ENCODE results near the gene CMTM7. TPM values are rescaled to one million over a fixed set of nuclear protein-coding genes. Genes with fewer than 3 reads are reported as not detected.

The CMTM7 gene
- total and polyA plus RNA-seq, 9 of the 15 experiments (the other 6 are each of a cell fraction or from before 2014, with no cell fraction given) = 0.03 to 1.6 (median 0.42) TPM; not detected in 4

DNA sequence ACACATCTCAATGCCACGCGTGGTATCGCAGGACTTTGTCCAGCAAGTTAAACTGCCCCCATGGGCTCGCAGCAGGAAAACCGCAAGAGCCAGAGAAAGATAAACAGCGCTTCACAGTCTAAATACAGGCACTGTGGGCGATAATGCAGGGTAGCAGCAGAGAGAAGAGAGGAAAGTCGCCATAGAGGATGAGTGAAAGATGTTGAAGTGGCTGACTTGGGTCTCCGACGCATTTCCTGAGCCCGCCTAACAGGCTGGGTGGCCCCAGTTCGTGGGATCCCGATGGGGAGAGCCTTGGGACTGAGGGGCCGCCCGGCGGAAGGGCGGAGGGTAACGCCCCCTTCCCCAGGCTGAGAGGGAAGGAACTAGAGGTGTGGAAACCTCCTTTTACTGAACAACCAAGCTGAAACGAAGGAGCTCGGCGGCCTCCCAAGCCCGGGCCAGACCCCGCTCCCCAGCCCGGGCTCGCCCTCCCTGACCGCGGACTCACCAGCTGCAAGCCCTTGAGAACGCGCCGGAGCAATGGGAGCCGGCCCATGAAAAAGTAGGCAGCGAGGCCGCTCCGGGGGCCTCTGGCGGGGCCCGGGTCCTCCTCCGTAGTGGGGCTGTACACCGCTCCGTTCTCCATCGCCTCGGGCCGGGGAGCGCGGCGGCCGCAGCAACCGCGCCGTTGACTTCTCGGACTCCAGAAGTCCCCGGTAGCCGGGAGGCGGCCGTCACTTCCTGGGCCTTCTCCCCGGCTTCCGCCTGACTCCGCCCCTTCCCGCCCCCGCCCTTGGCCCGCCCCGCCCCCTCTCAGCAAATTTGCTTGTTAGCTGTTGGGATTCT, 110.7 kb downstream of the CMTM7 start, which contains the start of gene CMTM6 (continued):
- TF ChIP-seq, protein P1, sequence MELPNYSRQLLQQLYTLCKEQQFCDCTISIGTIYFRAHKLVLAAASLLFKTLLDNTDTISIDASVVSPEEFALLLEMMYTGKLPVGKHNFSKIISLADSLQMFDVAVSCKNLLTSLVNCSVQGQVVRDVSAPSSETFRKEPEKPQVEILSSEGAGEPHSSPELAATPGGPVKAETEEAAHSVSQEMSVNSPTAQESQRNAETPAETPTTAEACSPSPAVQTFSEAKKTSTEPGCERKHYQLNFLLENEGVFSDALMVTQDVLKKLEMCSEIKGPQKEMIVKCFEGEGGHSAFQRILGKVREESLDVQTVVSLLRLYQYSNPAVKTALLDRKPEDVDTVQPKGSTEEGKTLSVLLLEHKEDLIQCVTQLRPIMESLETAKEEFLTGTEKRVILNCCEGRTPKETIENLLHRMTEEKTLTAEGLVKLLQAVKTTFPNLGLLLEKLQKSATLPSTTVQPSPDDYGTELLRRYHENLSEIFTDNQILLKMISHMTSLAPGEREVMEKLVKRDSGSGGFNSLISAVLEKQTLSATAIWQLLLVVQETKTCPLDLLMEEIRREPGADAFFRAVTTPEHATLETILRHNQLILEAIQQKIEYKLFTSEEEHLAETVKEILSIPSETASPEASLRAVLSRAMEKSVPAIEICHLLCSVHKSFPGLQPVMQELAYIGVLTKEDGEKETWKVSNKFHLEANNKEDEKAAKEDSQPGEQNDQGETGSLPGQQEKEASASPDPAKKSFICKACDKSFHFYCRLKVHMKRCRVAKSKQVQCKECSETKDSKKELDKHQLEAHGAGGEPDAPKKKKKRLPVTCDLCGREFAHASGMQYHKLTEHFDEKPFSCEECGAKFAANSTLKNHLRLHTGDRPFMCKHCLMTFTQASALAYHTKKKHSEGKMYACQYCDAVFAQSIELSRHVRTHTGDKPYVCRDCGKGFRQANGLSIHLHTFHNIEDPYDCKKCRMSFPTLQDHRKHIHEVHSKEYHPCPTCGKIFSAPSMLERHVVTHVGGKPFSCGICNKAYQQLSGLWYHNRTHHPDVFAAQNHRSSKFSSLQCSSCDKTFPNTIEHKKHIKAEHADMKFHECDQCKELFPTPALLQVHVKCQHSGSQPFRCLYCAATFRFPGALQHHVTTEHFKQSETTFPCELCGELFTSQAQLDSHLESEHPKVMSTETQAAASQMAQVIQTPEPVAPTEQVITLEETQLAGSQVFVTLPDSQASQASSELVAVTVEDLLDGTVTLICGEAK (IDR thresholded peaks at IDR 0.05) = peak; percentile 59; the same call in 1 of the 2 replicates
- TF ChIP-seq, protein P1 (CRISPR knock-in tag; IDR thresholded peaks at IDR 0.05) = no peak
- TF ChIP-seq FOXJ3 (CRISPR knock-in tag; IDR thresholded peaks at IDR 0.05) (no peak), HDAC2 (IDR thresholded peaks at IDR 0.05) (peak; percentile 84)
- TF ChIP-seq, protein P2, sequence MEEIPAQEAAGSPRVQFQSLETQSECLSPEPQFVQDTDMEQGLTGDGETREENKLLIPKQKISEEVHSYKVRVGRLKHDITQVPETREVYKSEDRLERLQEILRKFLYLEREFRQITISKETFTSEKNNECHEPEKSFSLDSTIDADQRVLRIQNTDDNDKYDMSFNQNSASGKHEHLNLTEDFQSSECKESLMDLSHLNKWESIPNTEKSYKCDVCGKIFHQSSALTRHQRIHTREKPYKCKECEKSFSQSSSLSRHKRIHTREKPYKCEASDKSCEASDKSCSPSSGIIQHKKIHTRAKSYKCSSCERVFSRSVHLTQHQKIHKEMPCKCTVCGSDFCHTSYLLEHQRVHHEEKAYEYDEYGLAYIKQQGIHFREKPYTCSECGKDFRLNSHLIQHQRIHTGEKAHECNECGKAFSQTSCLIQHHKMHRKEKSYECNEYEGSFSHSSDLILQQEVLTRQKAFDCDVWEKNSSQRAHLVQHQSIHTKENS (CRISPR knock-in tag; IDR thresholded peaks at IDR 0.05) = no peak
- TF ChIP-seq, protein P3, sequence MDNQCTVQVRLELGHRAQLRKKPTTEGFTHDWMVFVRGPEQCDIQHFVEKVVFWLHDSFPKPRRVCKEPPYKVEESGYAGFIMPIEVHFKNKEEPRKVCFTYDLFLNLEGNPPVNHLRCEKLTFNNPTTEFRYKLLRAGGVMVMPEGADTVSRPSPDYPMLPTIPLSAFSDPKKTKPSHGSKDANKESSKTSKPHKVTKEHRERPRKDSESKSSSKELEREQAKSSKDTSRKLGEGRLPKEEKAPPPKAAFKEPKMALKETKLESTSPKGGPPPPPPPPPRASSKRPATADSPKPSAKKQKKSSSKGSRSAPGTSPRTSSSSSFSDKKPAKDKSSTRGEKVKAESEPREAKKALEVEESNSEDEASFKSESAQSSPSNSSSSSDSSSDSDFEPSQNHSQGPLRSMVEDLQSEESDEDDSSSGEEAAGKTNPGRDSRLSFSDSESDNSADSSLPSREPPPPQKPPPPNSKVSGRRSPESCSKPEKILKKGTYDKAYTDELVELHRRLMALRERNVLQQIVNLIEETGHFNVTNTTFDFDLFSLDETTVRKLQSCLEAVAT (IDR thresholded peaks at IDR 0.05) = peak in 1 of 2 experiments; percentile 97; a peak in 2 of 4 replicates

Measured in K562 (cell line).